Spleen (tissue), 7 donors: ENCODE data around the gene XRRA1.

ENCODE experiments used
- POLR2A ChIP-seq, 3 donors: fragments of 450-650 bp; IDR thresholded peaks; one replicate each; pipeline ENCODE4 v1.5.1; 2017; ENCODE audit warnings: antibody characterized with exemption in 3 of 3, mild to moderate bottlenecking in 1 of 3
- POLR2AphosphoS5 ChIP-seq, 3 donors: sonication (generic); formaldehyde crosslinking; IDR thresholded peaks; one replicate each; pipeline ENCODE4 v1.5.1; 2017; ENCODE audit warnings: antibody characterized with exemption in 3 of 3
- TF ChIP-seq, protein P1 (sequence below), 11 experiments: fragments of 200-600 bp in 7 of 11; fragments of 450-650 bp in 4 of 11; sonication (generic) in 4 of 11; IDR thresholded peaks in 8 of 11; conservative IDR thresholded peaks in 3 of 11; 1 replicate in 7 of 11; 2 replicates in 4 of 11; pipeline versions ENCODE4 v1.4.0 to v1.8.0; 2016 to 2021; ENCODE audit warnings: antibody characterized with exemption in 11 of 11, inconsistent platforms in 4 of 11, mild to moderate bottlenecking in 1 of 11
- donor health status: DM: no; HTN: no; CAD: no; lungs with moderate emphysema.
- donor health status: DM: no; HTN: no; CAD: no.
- donor health status: DM: no; HTN: no; CAD: no.

DNA sequence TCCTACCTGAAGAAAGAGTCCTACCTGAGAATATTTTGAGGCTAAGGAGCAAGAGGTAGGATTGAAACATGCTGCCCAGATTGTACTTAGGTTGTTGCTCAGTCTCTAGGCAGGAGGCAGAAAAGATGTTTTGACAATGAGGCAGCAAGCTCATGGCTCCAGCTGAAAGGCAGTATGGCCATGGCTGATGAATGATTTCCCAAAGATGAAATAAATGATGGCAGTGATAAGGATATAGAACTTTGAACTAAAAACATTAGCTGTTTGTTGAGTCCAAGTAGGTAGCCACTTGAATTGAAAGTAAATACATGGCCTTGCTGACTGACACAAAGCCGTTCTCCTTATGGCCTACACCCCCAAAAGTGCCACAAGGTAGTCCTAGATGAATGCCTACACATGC, 33.0 kb upstream of the XRRA1 start:
- TF ChIP-seq, protein P1, sequence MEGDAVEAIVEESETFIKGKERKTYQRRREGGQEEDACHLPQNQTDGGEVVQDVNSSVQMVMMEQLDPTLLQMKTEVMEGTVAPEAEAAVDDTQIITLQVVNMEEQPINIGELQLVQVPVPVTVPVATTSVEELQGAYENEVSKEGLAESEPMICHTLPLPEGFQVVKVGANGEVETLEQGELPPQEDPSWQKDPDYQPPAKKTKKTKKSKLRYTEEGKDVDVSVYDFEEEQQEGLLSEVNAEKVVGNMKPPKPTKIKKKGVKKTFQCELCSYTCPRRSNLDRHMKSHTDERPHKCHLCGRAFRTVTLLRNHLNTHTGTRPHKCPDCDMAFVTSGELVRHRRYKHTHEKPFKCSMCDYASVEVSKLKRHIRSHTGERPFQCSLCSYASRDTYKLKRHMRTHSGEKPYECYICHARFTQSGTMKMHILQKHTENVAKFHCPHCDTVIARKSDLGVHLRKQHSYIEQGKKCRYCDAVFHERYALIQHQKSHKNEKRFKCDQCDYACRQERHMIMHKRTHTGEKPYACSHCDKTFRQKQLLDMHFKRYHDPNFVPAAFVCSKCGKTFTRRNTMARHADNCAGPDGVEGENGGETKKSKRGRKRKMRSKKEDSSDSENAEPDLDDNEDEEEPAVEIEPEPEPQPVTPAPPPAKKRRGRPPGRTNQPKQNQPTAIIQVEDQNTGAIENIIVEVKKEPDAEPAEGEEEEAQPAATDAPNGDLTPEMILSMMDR (IDR thresholded peaks at IDR 0.05 in 8 of 11, conservative IDR thresholded peaks at IDR 0.05 in 3 of 11), result no peak
- no peak for TF ChIP-seq POLR2A (IDR thresholded peaks at IDR 0.05)
- TF ChIP-seq POLR2AphosphoS5 (IDR thresholded peaks at IDR 0.05), result no peak
